ENCODE data around the gene C2CD2. TPM values are rescaled to one million over a fixed set of nuclear protein-coding genes. Genes with fewer than 3 reads are reported as not detected.

C2CD2 gene
- total RNA-seq, 1 donor from 2014 or later: 45.0 TPM

GRCh38 chr21:41846033-41846317 lies 107.8 kb downstream of the C2CD2 start:
- intact Hi-C loops (cut with DNase I): no loop called here
- Histone ChIP-seq H3K27ac (no peak overlapping the region), H3K36me3 (peaks cover 0 to 5% of the 10 kb centered on the region in 2 donors), H3K4me1 (no peaks in the 10 kb centered on the region), H3K27me3 (no peaks in the 10 kb centered on the region), H3K9me3 (peaks cover 0 to 5% of the 10 kb centered on the region in 2 donors), H3K4me3 (no peak overlapping the region)
- no peak for TF ChIP-seq CTCF (IDR thresholded peaks at IDR 0.05)
- DNase-seq (ENCODE audit: low spot score in 2 of 2): no peak

GRCh38 chr21:41845310-41846032 lies 108.3 kb downstream of the C2CD2 start:
- H3K27ac ChIP-seq: no peak overlapping the region
- peaks cover 0 to 8% of the 10 kb centered on the region in 2 donors for H3K9me3 ChIP-seq
- H3K4me1 ChIP-seq: no peaks in the 10 kb centered on the region
- H3K36me3 ChIP-seq: peaks cover 0 to 7% of the 10 kb centered on the region in 2 donors
- H3K27me3 ChIP-seq: no peaks in the 10 kb centered on the region
- no peak overlapping the region for H3K4me3 ChIP-seq
- intact Hi-C loops (cut with DNase I): no loop called here
- no peak for DNase-seq (ENCODE audit: low spot score in 2 of 2)
- no peak for TF ChIP-seq CTCF (IDR thresholded peaks at IDR 0.05)

GRCh38 chr21:41843584-41843983 lies 110.2 kb downstream of the C2CD2 start:
- intact Hi-C loops (cut with DNase I): no loop called here
- no peak for TF ChIP-seq CTCF (IDR thresholded peaks at IDR 0.05)
- Histone ChIP-seq H3K27me3 (no peaks in the 10 kb centered on the region), H3K4me1 (no peaks in the 10 kb centered on the region), H3K9me3 (peaks cover 0 to 8% of the 10 kb centered on the region in 2 donors), H3K27ac (no peak overlapping the region), H3K4me3 (no peak overlapping the region), H3K36me3 (peaks cover 7 to 8% of the 10 kb centered on the region in 2 donors)
- DNase-seq (ENCODE audit: low spot score in 2 of 2): no peak

GRCh38 chr21:41840880-41841279 lies 112.9 kb downstream of the C2CD2 start:
- no peak for DNase-seq (ENCODE audit: low spot score in 2 of 2)
- intact Hi-C loops (cut with DNase I): no loop called here
- Histone ChIP-seq H3K4me1 (no peaks in the 10 kb centered on the region), H3K27ac (no peak overlapping the region), H3K9me3 (peaks cover 0 to 8% of the 10 kb centered on the region in 2 donors), H3K36me3 (peaks cover 10 to 12% of the 10 kb centered on the region in 2 donors), H3K4me3 (no peak overlapping the region), H3K27me3 (no peaks in the 10 kb centered on the region)
- no peak for TF ChIP-seq CTCF (IDR thresholded peaks at IDR 0.05)

GRCh38 chr21:41839387-41840000 lies 114.3 kb downstream of the C2CD2 start:
- no peak for DNase-seq (ENCODE audit: low spot score in 2 of 2)
- no peak overlapping the region for H3K4me3 ChIP-seq
- no peaks in the 10 kb centered on the region for H3K4me1 ChIP-seq
- TF ChIP-seq CTCF (IDR thresholded peaks at IDR 0.05): no peak
- H3K9me3 ChIP-seq: peaks cover 0 to 8% of the 10 kb centered on the region in 2 donors
- H3K27ac ChIP-seq: no peak overlapping the region
- peaks cover 17 to 22% of the 10 kb centered on the region in 2 donors for H3K36me3 ChIP-seq
- intact Hi-C loops (cut with DNase I): no loop called here
- H3K27me3 ChIP-seq: no peaks in the 10 kb centered on the region

All from ascending aorta (tissue), 2 donors.